ENCODE results near the gene SGPP1.
"Not testable (repeated sequence)": the region's sequence is repeated elsewhere in the genome, so short reads cannot be mapped to it uniquely, and the experiment has no call there.

SGPP1 gene

GRCh38 chr14:63644741-63645140, 83.1 kb downstream of the SGPP1 start:
- H3K36me3 Mint-ChIP-seq (ENCODE audit: low read depth) = no peaks in the 10 kb centered on the region
- H3K4me1 Mint-ChIP-seq = no peaks in the 10 kb centered on the region
- H3K27me3 Mint-ChIP-seq (ENCODE audit: low read depth) = no peaks in the 10 kb centered on the region
- TF ChIP-seq CTCF (IDR thresholded peaks at IDR 0.05; ENCODE audit: unreplicated experiment in 3 of 3) = no peak
- no peaks in the 10 kb centered on the region for H3K9me3 Mint-ChIP-seq
- no peak overlapping the region for H3K27ac Mint-ChIP-seq
- H3K4me3 Mint-ChIP-seq = no peak overlapping the region

- peaks cover 10% of the 10 kb centered on the region for H3K36me3 Mint-ChIP-seq (ENCODE audit: low read depth)
- H3K4me3 Mint-ChIP-seq = peak overlapping the region; percentile 84 to 93 (median 86)
- H3K27me3 Mint-ChIP-seq (ENCODE audit: low read depth) = no peaks in the 10 kb centered on the region
- no peak for TF ChIP-seq CTCF (IDR thresholded peaks at IDR 0.05; ENCODE audit: unreplicated experiment in 3 of 3)
- no peaks in the 10 kb centered on the region for H3K9me3 Mint-ChIP-seq
- peak overlapping the region; percentile 92 to 95 (median 94) for H3K27ac Mint-ChIP-seq
- H3K4me1 Mint-ChIP-seq = peaks cover 5% of the 10 kb centered on the region
Measured at GRCh38 chr14:63642656-63643382, 85.0 kb downstream of the SGPP1 start.

- Mint-ChIP-seq H3K36me3 (ENCODE audit: low read depth) (peaks cover 16% of the 10 kb centered on the region), H3K4me1 (peaks cover 5% of the 10 kb centered on the region), H3K27me3 (ENCODE audit: low read depth) (no peaks in the 10 kb centered on the region)
Measured at GRCh38 chr14:63642229-63642611, 85.6 kb downstream of the SGPP1 start.

GRCh38 chr14:63641473-63642228, 86.2 kb downstream of the SGPP1 start, which contains the start of gene WDR89:
TSS of gene WDR89 (minus strand) at chr14:63641871. CDS start at chr14:63599942, 41,929 bp downstream.
- H3K9me3 Mint-ChIP-seq = peaks cover 5% of the 10 kb centered on the region
- H3K27ac Mint-ChIP-seq = peak within 1 kb of the TSS; percentile 92 to 95 (median 94)

More at GRCh38 chr14:63642229-63642611, 85.6 kb downstream of the SGPP1 start:
- no peak for TF ChIP-seq CTCF (IDR thresholded peaks at IDR 0.05; ENCODE audit: unreplicated experiment in 3 of 3)
- Mint-ChIP-seq H3K27ac (peak overlapping the region; percentile 92 to 95 (median 94)), H3K4me3 (peak overlapping the region; percentile 84 to 93 (median 86)), H3K9me3 (no peaks in the 10 kb centered on the region)

GRCh38 chr14:63638493-63638892, 89.4 kb downstream of the SGPP1 start:
- TF ChIP-seq CTCF (IDR thresholded peaks at IDR 0.05; ENCODE audit: unreplicated experiment in 3 of 3) = no peak
- peaks cover 22% of the 10 kb centered on the region for H3K9me3 Mint-ChIP-seq
- H3K27me3 Mint-ChIP-seq (ENCODE audit: low read depth) = no peaks in the 10 kb centered on the region
- H3K4me1 Mint-ChIP-seq = peaks cover 5% of the 10 kb centered on the region
- H3K4me3 Mint-ChIP-seq = peak overlapping the region; percentile 33 to 60 (median 52)
- H3K27ac Mint-ChIP-seq = peak overlapping the region; percentile 41 to 62 (median 60)
- peaks cover 48% of the 10 kb centered on the region for H3K36me3 Mint-ChIP-seq (ENCODE audit: low read depth)

More at GRCh38 chr14:63641473-63642228, 86.2 kb downstream of the SGPP1 start, which contains the start of gene WDR89:
- Mint-ChIP-seq H3K4me1 (peaks cover 5% of the 10 kb centered on the region), H3K27me3 (ENCODE audit: low read depth) (no peaks in the 10 kb centered on the region), H3K36me3 (ENCODE audit: low read depth) (peaks cover 22% of the 10 kb centered on the region), H3K4me3 (peak within 1 kb of the TSS; percentile 84 to 93 (median 86))
- TF ChIP-seq CTCF (IDR thresholded peaks at IDR 0.05; ENCODE audit: unreplicated experiment in 3 of 3) = peak; percentile 81 to 89 (median 86)

GRCh38 chr14:63636094-63636635, 91.7 kb downstream of the SGPP1 start:
- H3K27ac Mint-ChIP-seq; H3K4me1 Mint-ChIP-seq; H3K4me3 Mint-ChIP-seq; H3K27me3 Mint-ChIP-seq (ENCODE audit: low read depth): not testable (repeated sequence)
- Mint-ChIP-seq H3K36me3 (ENCODE audit: low read depth) (peaks cover 49% of the 10 kb centered on the region), H3K9me3 (peaks cover 22% of the 10 kb centered on the region)
